GM18526 (cell line): ENCODE data around the gene ITGA2.

Source experiments
- POLR2A ChIP-seq: IDR thresholded peaks from 3 replicates; pipeline ENCODE4 v1.6.1; 2011; ENCODE audit not compliant: insufficient read length; ENCODE audit errors: extremely low read depth

The ITGA2 gene

GRCh38 chr5:53118879-53119278 is 129.7 kb downstream of the ITGA2 start:
- no peak for TF ChIP-seq POLR2A

GRCh38 chr5:53120165-53120564 is 131.0 kb downstream of the ITGA2 start:
- TF ChIP-seq POLR2A = no peak

GRCh38 chr5:53123702-53124101 is 134.6 kb downstream of the ITGA2 start:
- TF ChIP-seq POLR2A = no peak

GRCh38 chr5:53126521-53126920 is 137.4 kb downstream of the ITGA2 start:
- no peak for TF ChIP-seq POLR2A

GRCh38 chr5:53127107-53127506 is 138.0 kb downstream of the ITGA2 start:
- no peak for TF ChIP-seq POLR2A

- TF ChIP-seq POLR2A = no peak
Observed at GRCh38 chr5:53128481-53128880, 139.3 kb downstream of the ITGA2 start.

GRCh38 chr5:53130266-53130665 is 141.1 kb downstream of the ITGA2 start:
- no peak for TF ChIP-seq POLR2A

GRCh38 chr5:53133020-53133419 is 143.9 kb downstream of the ITGA2 start:
- no peak for TF ChIP-seq POLR2A
